SK-N-SH (cell line): ENCODE measurements around the gene KREMEN2. TPM values are rescaled to one million over a fixed set of nuclear protein-coding genes. Genes with fewer than 3 reads are reported as not detected.

Experiments used
- CTCF ChIA-PET: fragments of 300-600, 350-600 bp; formaldehyde crosslinking; extraction: SDS; loops from one replicate; lab custom pipeline; 2021; lab: Yijun Ruan, JAX
- POLR2A ChIA-PET: fragments of 350-600 bp; sonication (Branson Sonifier 250); formaldehyde crosslinking; extraction: SDS; loops from one replicate; lab custom pipeline; 2020; ENCODE audit warnings: antibody characterized with exemption, inconsistent platforms; lab: Yijun Ruan, JAX
- DNase-seq: peaks from one replicate; pipeline ENCODE4 v3.0.0; 2012
- H2AFZ ChIP-seq: fragments of 200-600 bp; sonication (generic); 2 replicates; pipeline ENCODE4 v1.8.1; 2016; ENCODE audit warnings: antibody characterized with exemption, mild to moderate bottlenecking, low read depth
- H3F3A ChIP-seq: fragments of 200-600 bp; sonication (generic); replicated peaks from 2 replicates; pipeline ENCODE3; 2016; ENCODE audit warnings: antibody characterized with exemption, mild to moderate bottlenecking; ENCODE audit not compliant: insufficient read depth
- H3K27ac ChIP-seq, 2 experiments: fragments of 200-500 bp in 1 of 2; fragments of 200-600 bp in 1 of 2; sonication (Bioruptor generic) in 1 of 2; sonication (generic), shearing (Covaris generic) in 1 of 2; 2 replicates each; pipeline versions ENCODE4 v1.5.1 to v1.6.1; 2014 to 2016; ENCODE audit warnings: low read depth in 2 of 2, inconsistent platforms in 1 of 2, low read length in 1 of 2, mild to moderate bottlenecking in 1 of 2, mixed read lengths in 1 of 2
- H3K27me3 ChIP-seq: fragments of 200-600 bp; sonication (generic), shearing (Covaris generic); 2 replicates; pipeline ENCODE4 v1.6.1; 2016; ENCODE audit warnings: mixed run types; ENCODE audit not compliant: insufficient read depth
- H3K36me3 ChIP-seq, 2 experiments: fragments of 200-500 bp in 1 of 2; fragments of 200-600 bp in 1 of 2; sonication (Bioruptor generic) in 1 of 2; sonication (generic) in 1 of 2; replicated peaks in 1 of 2; 2 replicates each; pipeline versions ENCODE3 to v1.5.1; 2014 to 2016; ENCODE audit warnings: low read length in 1 of 2, mild to moderate bottlenecking in 1 of 2; ENCODE audit not compliant: insufficient read depth in 2 of 2, control insufficient read depth in 1 of 2
- H3K4me1 ChIP-seq, 2 experiments: fragments of 200-500 bp in 1 of 2; fragments of 200-600 bp in 1 of 2; sonication (Bioruptor generic) in 1 of 2; sonication (generic), shearing (Covaris generic) in 1 of 2; 2 replicates each; pipeline versions ENCODE4 v1.5.1 to v1.6.1; 2014 to 2016; ENCODE audit warnings: low read depth in 1 of 2, low read length in 1 of 2, mixed run types in 1 of 2; ENCODE audit not compliant: insufficient read depth in 2 of 2, control insufficient read depth in 1 of 2
- H3K4me2 ChIP-seq: fragments of 200-600 bp; sonication (generic), shearing (Covaris generic); 2 replicates; pipeline ENCODE4 v1.6.1; 2017; ENCODE audit warnings: mixed run types
- H3K4me3 ChIP-seq, 2 experiments: fragments of 200-500 bp in 1 of 2; fragments of 200-600 bp in 1 of 2; sonication (Bioruptor generic) in 1 of 2; sonication (generic), shearing (Covaris generic) in 1 of 2; 2 replicates each; pipeline versions ENCODE4 v1.5.1 to v1.8.1; 2014 to 2016; ENCODE audit warnings: low read depth in 2 of 2, inconsistent platforms in 1 of 2, low read length in 1 of 2, mild to moderate bottlenecking in 1 of 2, mixed read lengths in 1 of 2, moderate library complexity in 1 of 2
- H3K79me2 ChIP-seq: fragments of 200-600 bp; sonication (generic); 2 replicates; pipeline ENCODE4 v1.8.1; 2017; ENCODE audit warnings: mild to moderate bottlenecking; ENCODE audit not compliant: insufficient read depth
- H3K9ac ChIP-seq: fragments of 200-600 bp; sonication (generic); 2 replicates; pipeline ENCODE4 v1.6.1; 2017; ENCODE audit warnings: mixed run types
- H3K9me2 ChIP-seq: fragments of 200-600 bp; sonication (generic); 2 replicates; pipeline ENCODE4 v1.6.1; 2017; ENCODE audit warnings: mixed run types
- H3K9me3 ChIP-seq: fragments of 200-600 bp; sonication (generic); 2 replicates; pipeline ENCODE4 v1.6.1; 2017; ENCODE audit warnings: mixed run types, mild to moderate bottlenecking, moderate library complexity
- H4K20me1 ChIP-seq: fragments of 200-600 bp; sonication (generic); 2 replicates; pipeline ENCODE4 v1.6.1; 2017; ENCODE audit warnings: mild to moderate bottlenecking, mixed run types; ENCODE audit not compliant: insufficient read depth
- EP300 ChIP-seq, 2 experiments: IDR thresholded peaks; 2 replicates each; pipeline versions ENCODE4 v1.4.0 to v1.6.1; 2012; ENCODE audit warnings: borderline replicate concordance in 1 of 2, low read depth in 1 of 2, low read length in 1 of 2
- EZH2phosphoT487 ChIP-seq: fragments of 200-600 bp; sonication (generic); IDR thresholded peaks from 2 replicates; pipeline ENCODE4 v1.6.1; 2017; ENCODE audit warnings: low read depth, mixed run types, mild to moderate bottlenecking, antibody characterized with exemption, moderate library complexity, borderline replicate concordance
- FOSL2 ChIP-seq: IDR thresholded peaks from 2 replicates; pipeline ENCODE4 v1.4.0; 2012; ENCODE audit warnings: low read depth, mild to moderate bottlenecking, moderate library complexity, borderline replicate concordance
- FOXJ3 ChIP-seq: sonication (generic); formaldehyde crosslinking; IDR thresholded peaks from 2 replicates; pipeline ENCODE4 v1.5.1; 2020; ENCODE audit warnings: mild to moderate bottlenecking, missing genetic modification reagents
- FOXM1 ChIP-seq: IDR thresholded peaks from 2 replicates; pipeline ENCODE4 v1.4.0; 2012; ENCODE audit warnings: low read depth, mild to moderate bottlenecking
- GABPA ChIP-seq: IDR thresholded peaks from 2 replicates; pipeline ENCODE4 v1.4.0; 2012; ENCODE audit warnings: low read depth, mild to moderate bottlenecking
- GATA2 ChIP-seq: sonication (generic); formaldehyde crosslinking; IDR thresholded peaks from 2 replicates; pipeline ENCODE4 v1.5.0; 2020; ENCODE audit warnings: mild to moderate bottlenecking, missing genetic modification reagents
- IRF3 ChIP-seq: fragments of 150-350 bp; IDR thresholded peaks from 2 replicates; pipeline ENCODE4 v1.6.1; 2016; ENCODE audit warnings: mild to moderate bottlenecking, low read depth, low read length
- JUND ChIP-seq: IDR thresholded peaks from 2 replicates; pipeline ENCODE4 v1.4.0; 2012
- MXI1 ChIP-seq: IDR thresholded peaks from 2 replicates; pipeline ENCODE4 v1.6.1; 2012; ENCODE audit warnings: mild to moderate bottlenecking, low read depth, low read length, improper control_type of control experiment
- RCOR1 ChIP-seq: fragments of 150-350 bp; IDR thresholded peaks from 2 replicates; pipeline ENCODE4 v1.6.1; 2017; ENCODE audit warnings: antibody characterized with exemption, low read length
- REST ChIP-seq: IDR thresholded peaks from 2 replicates; pipeline ENCODE4 v1.6.1; 2012; ENCODE audit warnings: mild to moderate bottlenecking, low read depth, low read length, moderate library complexity
- RFX5 ChIP-seq: IDR thresholded peaks from 2 replicates; pipeline ENCODE4 v1.6.1; 2012; ENCODE audit warnings: mild to moderate bottlenecking, improper control_type of control experiment, low read length
- RXRA ChIP-seq: IDR thresholded peaks from 2 replicates; pipeline ENCODE4 v1.4.0; 2012; ENCODE audit warnings: low read depth, mild to moderate bottlenecking, borderline replicate concordance
- SIN3A ChIP-seq: IDR thresholded peaks from 2 replicates; pipeline ENCODE4 v1.6.1; 2012; ENCODE audit warnings: low read depth, mild to moderate bottlenecking, low read length, moderate library complexity, borderline replicate concordance
- TAF1 ChIP-seq: IDR thresholded peaks from 2 replicates; pipeline ENCODE4 v1.6.1; 2012; ENCODE audit warnings: low read depth, mild to moderate bottlenecking, low read length, moderate library complexity, borderline replicate concordance
- USF1 ChIP-seq: IDR thresholded peaks from 2 replicates; pipeline ENCODE4 v1.4.0; 2012; ENCODE audit warnings: low read depth, borderline replicate concordance
- YY1 ChIP-seq: IDR thresholded peaks from 2 replicates; pipeline ENCODE4 v1.4.0; 2012; ENCODE audit warnings: low read depth, mild to moderate bottlenecking
- WGBS: methylation state at CpG from one replicate; pipeline ENCODE4 v1.1.6; 2017; ENCODE audit warnings: low lambda C conversion rate; 5-methylcytosine and 5-hydroxymethylcytosine counted together
- polyA plus RNA-seq, 3 experiments: library from polyadenylated mRNA; depleted of rRNA; stranded (reverse); fragments of >200 nt; gene quantifications; 2 replicates each; pipeline ENCODE4 v1.2.3, GENCODE V29; 2012

The KREMEN2 gene
- polyA plus RNA-seq, 1 of the 3 experiments (the other 2 are of a cell fraction), result 0.77 TPM

GRCh38 chr16:2953706-2954627, 10.1 kb upstream of the KREMEN2 start:
- H4K20me1 ChIP-seq, result no peaks in the 10 kb centered on the region
- TF ChIP-seq RXRA (no peak), TAF1 (no peak), USF1 (no peak), FOXJ3 (CRISPR knock-in tag) (no peak), GATA2 (CRISPR knock-in tag) (no peak), JUND (no peak), FOXM1 (no peak), YY1 (no peak), EP300 (IDR thresholded peaks at IDR 0.05; ENCODE audit: borderline replicate concordance in 1 of 2, low read depth in 1 of 2, low read length in 1 of 2) (no peak), SIN3A (no peak), MXI1 (no peak), RCOR1 (no peak), GABPA (no peak), EZH2phosphoT487 (no peak), IRF3 (no peak), FOSL2 (no peak), REST (no peak), RFX5 (no peak)
- WGBS, result 66% methylated on average over 24 of the region's 31 CpGs
- no peak overlapping the region for H3K4me2 ChIP-seq
- H3F3A ChIP-seq, result no peaks in the 10 kb centered on the region
- H3K36me3 ChIP-seq, result no peaks in the 10 kb centered on the region
- H3K9ac ChIP-seq, result no peak overlapping the region
- H3K27ac ChIP-seq, result no peak overlapping the region
- H3K9me2 ChIP-seq, result no peaks in the 10 kb centered on the region
- H3K79me2 ChIP-seq, result no peaks in the 10 kb centered on the region
- no peak overlapping the region for H3K4me3 ChIP-seq
- no peak for DNase-seq
- POLR2A ChIA-PET, result no interaction called here
- CTCF ChIA-PET, result interaction anchor here (0.6 to 1.7 kb wide), 3 partner anchors 8 to 86 kb away, joined by 3 to 6 read pairs (median 3); no protein-coding TSS in a partner anchor
- H3K9me3 ChIP-seq, result no peaks in the 10 kb centered on the region
- H3K4me1 ChIP-seq, result no peaks in the 10 kb centered on the region
- H2AFZ ChIP-seq, result no peak overlapping the region
- H3K27me3 ChIP-seq, result peaks cover 3% of the 10 kb centered on the region; the same call in 1 of the 2 replicates
